PC-3 (cell line): ENCODE results near the gene CNTNAP5. TPM values are rescaled to one million over a fixed set of nuclear protein-coding genes. Genes with fewer than 3 reads are reported as not detected.

Experiments
- ATAC-seq: fragments of 200-7000 bp; cut with Tn5 transposase; 2 replicates; pipeline ENCODE4 v1.9.1; 2020; ENCODE audit warnings: mild to moderate bottlenecking, moderate library complexity
- BruUV-seq: library from RNA; stranded (reverse); fragments of 400-500 nt; replicated peaks from 2 replicates; lab custom pipeline; 2021; lab: Mats Ljungman, UMichigan
- CTCF ChIA-PET: fragments of 300-600 bp; sonication (Branson Sonifier 250); formaldehyde crosslinking; loops from one replicate; lab custom pipeline; 2022; ENCODE audit warnings: antibody characterized with exemption; lab: Charles Lee
- POLR2A ChIA-PET: fragments of 300-600 bp; sonication (Branson Sonifier 250); formaldehyde crosslinking; loops from one replicate; lab custom pipeline; 2022; ENCODE audit warnings: antibody characterized with exemption; ENCODE audit not compliant: unreplicated experiment; lab: Charles Lee
- DNase-seq: peaks from one replicate; pipeline ENCODE4 v3.0.0-alpha.2; 2015
- H2AFZ ChIP-seq: fragments of 300-600 bp; sonication (generic); 2 replicates; pipeline ENCODE4 v1.6.0; 2016; ENCODE audit warnings: antibody characterized with exemption, low read length
- H3F3A ChIP-seq: fragments of 300-600 bp; sonication (generic); one replicate; pipeline ENCODE4 v1.6.0; 2017; ENCODE audit warnings: antibody characterized with exemption, low read length, control low read depth, mild to moderate bottlenecking; ENCODE audit not compliant: unreplicated experiment
- H3K27ac ChIP-seq: fragments of 300-600 bp; sonication (generic); 2 replicates; pipeline ENCODE4 v1.5.1; 2016; ENCODE audit warnings: mild to moderate bottlenecking, low read length
- H3K27me3 ChIP-seq: fragments of 300-600 bp; sonication (generic); 2 replicates; pipeline ENCODE4 v1.6.1; 2016; ENCODE audit warnings: low read length, mixed read lengths
- H3K36me3 ChIP-seq: fragments of 300-600 bp; sonication (generic); 2 replicates; pipeline ENCODE4 v1.6.1; 2016; ENCODE audit warnings: low read depth, mixed run types, low read length, mixed read lengths
- H3K4me1 ChIP-seq: fragments of 300-600 bp; sonication (generic); 2 replicates; pipeline ENCODE4 v1.5.1; 2016; ENCODE audit warnings: low read length; ENCODE audit not compliant: insufficient read depth
- H3K4me2 ChIP-seq: fragments of 300-600 bp; sonication (generic); 2 replicates; pipeline ENCODE4 v1.6.0; 2016; ENCODE audit warnings: low read length
- H3K4me3 ChIP-seq: fragments of 300-600 bp; sonication (generic); 2 replicates; pipeline ENCODE4 v1.5.1; 2016; ENCODE audit warnings: mild to moderate bottlenecking, low read length, mixed read lengths
- H3K79me2 ChIP-seq: fragments of 300-600 bp; sonication (generic); 2 replicates; pipeline ENCODE4 v1.6.1; 2017; ENCODE audit warnings: low read length, mixed read lengths
- H3K9ac ChIP-seq: fragments of 300-600 bp; sonication (generic); 2 replicates; pipeline ENCODE4 v1.6.0; 2016; ENCODE audit warnings: mild to moderate bottlenecking, low read length
- H3K9me2 ChIP-seq: fragments of 300-600 bp; sonication (generic); replicated peaks from 2 replicates; pipeline ENCODE4 v1.6.1; 2016; ENCODE audit warnings: mixed run types, low read length, mixed read lengths
- H3K9me3 ChIP-seq: fragments of 300-600 bp; sonication (generic); 2 replicates; pipeline ENCODE4 v1.6.1; 2016; ENCODE audit warnings: low read length, mixed read lengths
- H4K20me1 ChIP-seq: fragments of 300-600 bp; sonication (generic); 2 replicates; pipeline ENCODE4 v1.6.1; 2016; ENCODE audit warnings: low read length, mixed read lengths
- CTCF ChIP-seq: fragments of 300-600 bp; sonication (generic); conservative IDR thresholded peaks from 2 replicates; pipeline ENCODE4 v1.5.1; 2017; ENCODE audit warnings: antibody characterized with exemption, low read depth, mild to moderate bottlenecking, low read length
- EZH2 ChIP-seq: fragments of 300-600 bp; sonication (generic); IDR thresholded peaks from one replicate; pipeline ENCODE4 v1.6.1; 2017; ENCODE audit warnings: antibody characterized with exemption, mild to moderate bottlenecking, low read length; ENCODE audit not compliant: unreplicated experiment
- EZH2phosphoT487 ChIP-seq: fragments of 300-600 bp; sonication (generic); IDR thresholded peaks from 2 replicates; pipeline ENCODE4 v1.6.1; 2018; ENCODE audit warnings: mild to moderate bottlenecking, antibody characterized with exemption, low read length, borderline replicate concordance
- intact Hi-C: fragments of 100-400 bp; cut with micrococcal nuclease; formaldehyde crosslinking; loops from 2 replicates; pipeline ENCODE4 v1.9.0; 2023
- total RNA-seq: library from RNA; depleted of rRNA; stranded (reverse); fragments of >200 nt; gene quantifications from 2 replicates; pipeline ENCODE4 v1.2.3, GENCODE V29; 2014

CNTNAP5 gene
- total RNA-seq, 1 experiment from 2014 or later = not detected

DNA sequence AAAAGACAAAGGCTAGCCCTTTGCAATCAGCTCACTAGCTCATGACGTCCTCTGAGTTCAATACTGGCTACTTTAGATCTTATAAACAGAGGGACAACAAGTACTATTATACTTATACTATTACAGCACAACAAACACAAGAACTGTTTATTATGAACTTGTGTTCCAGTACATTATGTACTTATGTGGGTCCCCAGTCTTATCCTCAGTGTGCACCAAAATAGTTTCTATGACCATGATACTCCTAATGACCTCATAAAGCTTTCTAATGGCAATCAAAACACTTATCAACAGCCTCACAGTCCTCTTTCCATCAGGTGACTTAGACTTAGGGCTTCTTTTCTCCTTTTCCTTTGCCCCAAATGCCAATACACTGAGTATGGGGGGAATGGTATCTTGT is 614.4 kb downstream of the CNTNAP5 start:
- Histone ChIP-seq H3K9ac (no peak overlapping the region), H3K27me3 (no peaks in the 10 kb centered on the region), H3K4me3 (no peak overlapping the region), H3K4me1 (no peaks in the 10 kb centered on the region), H3K9me3 (no peaks in the 10 kb centered on the region), H3K36me3 (no peaks in the 10 kb centered on the region), H3K79me2 (no peaks in the 10 kb centered on the region), H2AFZ (no peak overlapping the region), H3K9me2 (no peaks in the 10 kb centered on the region), H3F3A (no peaks in the 10 kb centered on the region), H3K27ac (no peak overlapping the region), H4K20me1 (no peaks in the 10 kb centered on the region), H3K4me2 (no peak overlapping the region)
- ATAC-seq (no peak), DNase-seq (no peak)
- POLR2A ChIA-PET = no interaction called here
- CTCF ChIA-PET = no interaction called here
- TF ChIP-seq CTCF (no peak), EZH2phosphoT487 (no peak), EZH2 (no peak)
- no TSS peak for BruUV-seq
- intact Hi-C loops = no loop called here

- H3K9me3 ChIP-seq = no peaks in the 10 kb centered on the region
- H3K36me3 ChIP-seq = no peaks in the 10 kb centered on the region
- no peak overlapping the region for H3K27ac ChIP-seq
- H3K4me3 ChIP-seq = no peak overlapping the region
- CTCF ChIA-PET = no interaction called here
- no peak overlapping the region for H3K9ac ChIP-seq
- no peak for DNase-seq
- intact Hi-C loops = no loop called here
- no peaks in the 10 kb centered on the region for H3F3A ChIP-seq
- no peak overlapping the region for H3K4me2 ChIP-seq
- no peaks in the 10 kb centered on the region for H3K79me2 ChIP-seq
- H2AFZ ChIP-seq = no peak overlapping the region
- no peaks in the 10 kb centered on the region for H3K4me1 ChIP-seq
- no peaks in the 10 kb centered on the region for H3K27me3 ChIP-seq
- TF ChIP-seq EZH2 (no peak), EZH2phosphoT487 (no peak), CTCF (no peak)
- POLR2A ChIA-PET = no interaction called here
- no peaks in the 10 kb centered on the region for H3K9me2 ChIP-seq
- no peaks in the 10 kb centered on the region for H4K20me1 ChIP-seq
- BruUV-seq = no TSS peak
- no peak for ATAC-seq
Measured at GRCh38 chr2:124640221-124640750, 615.2 kb downstream of the CNTNAP5 start.

DNA sequence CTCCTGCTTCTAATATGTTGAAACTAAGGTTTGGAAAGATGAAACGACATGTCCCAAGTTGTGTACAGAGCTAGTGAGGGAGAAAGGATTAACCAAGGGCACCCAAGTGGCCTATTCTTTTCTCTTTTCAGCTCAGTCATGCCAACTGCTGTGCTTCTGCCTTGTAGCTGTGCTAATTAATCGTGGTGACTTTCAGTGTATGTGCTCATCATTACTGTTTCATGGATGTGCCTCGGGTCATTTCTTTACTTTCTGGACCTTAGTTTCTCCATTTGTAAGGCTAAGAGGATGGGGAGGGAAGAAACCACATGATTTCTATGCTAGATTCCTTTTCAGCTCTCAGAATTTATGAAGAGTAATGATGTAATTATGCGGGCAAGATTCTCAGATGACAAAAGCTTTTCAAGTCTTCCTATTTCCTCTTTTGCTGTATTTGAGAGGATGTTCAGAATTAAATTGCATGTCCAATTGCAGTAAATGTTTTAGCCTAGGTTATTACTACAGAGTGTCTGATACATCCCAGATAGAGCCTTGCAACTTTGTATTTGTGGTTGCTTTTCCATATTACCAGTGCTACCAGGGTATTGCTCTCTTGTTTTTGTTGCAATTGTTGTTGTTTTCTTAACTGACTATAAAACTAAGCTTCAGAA is 621.2 kb downstream of the CNTNAP5 start:
- no peak overlapping the region for H2AFZ ChIP-seq
- DNase-seq (no peak), ATAC-seq (no peak)
- ChIA-PET POLR2A (no interaction called here), CTCF (no interaction called here)
- H3F3A ChIP-seq = no peaks in the 10 kb centered on the region
- no peak for TF ChIP-seq CTCF
- H3K4me3 ChIP-seq = no peak overlapping the region
- no peaks in the 10 kb centered on the region for H3K79me2 ChIP-seq
- intact Hi-C loops = no loop called here
- H3K4me1 ChIP-seq = no peaks in the 10 kb centered on the region
- BruUV-seq = no TSS peak
- 0 out of 2 replicates have a peak, but pooled peaks cover 9% of the 10 kb centered on the region for H3K27me3 ChIP-seq
- H3K9me2 ChIP-seq = no peaks in the 10 kb centered on the region
- H3K27ac ChIP-seq = no peak overlapping the region
- no peaks in the 10 kb centered on the region for H3K9me3 ChIP-seq
- no peaks in the 10 kb centered on the region for H3K36me3 ChIP-seq
- H4K20me1 ChIP-seq = no peaks in the 10 kb centered on the region
- no peak overlapping the region for H3K9ac ChIP-seq
- no peak overlapping the region for H3K4me2 ChIP-seq
